H9 (cell line): ENCODE data around the gene NUP188. TPM values are rescaled to one million over a fixed set of nuclear protein-coding genes. Genes with fewer than 3 reads are reported as not detected.

ENCODE experiments used
- DNase-seq: peaks from one replicate; pipeline ENCODE4 v3.0.0-alpha.2; 2017
- H2AFZ ChIP-seq: one replicate; pipeline ENCODE4 v1.6.1; 2013; ENCODE audit warnings: mild to moderate bottlenecking, low read length, control low read depth, moderate library complexity
- H2AK5ac ChIP-seq: 2 replicates; pipeline ENCODE4 v1.6.1; 2013; ENCODE audit warnings: low read length, control low read depth, mixed read lengths; ENCODE audit not compliant: insufficient read length
- H2BK120ac ChIP-seq: one replicate; pipeline ENCODE4 v1.6.1; 2013; ENCODE audit warnings: low read depth, mild to moderate bottlenecking, low read length, control low read depth, inconsistent platforms; ENCODE audit not compliant: poor library complexity, severe bottlenecking
- H2BK12ac ChIP-seq: 2 replicates; pipeline ENCODE4 v1.6.1; 2013; ENCODE audit warnings: low read length, control low read depth, mixed read lengths, low read depth; ENCODE audit not compliant: insufficient read length
- H2BK15ac ChIP-seq: 2 replicates; pipeline ENCODE4 v1.6.1; 2013; ENCODE audit warnings: low read depth, low read length, control low read depth
- H2BK20ac ChIP-seq: one replicate; pipeline ENCODE4 v1.6.1; 2013; ENCODE audit warnings: low read depth, mild to moderate bottlenecking, low read length, control low read depth, inconsistent platforms; ENCODE audit not compliant: poor library complexity, severe bottlenecking
- H2BK5ac ChIP-seq: 2 replicates; pipeline ENCODE4 v1.6.1; 2013; ENCODE audit warnings: low read length, control low read depth, mixed read lengths; ENCODE audit not compliant: insufficient read length
- H3K14ac ChIP-seq: 2 replicates; pipeline ENCODE4 v1.6.1; 2013; ENCODE audit warnings: low read length, control low read depth; ENCODE audit not compliant: insufficient read depth
- H3K18ac ChIP-seq: 2 replicates; pipeline ENCODE4 v1.6.1; 2013; ENCODE audit warnings: low read depth, mild to moderate bottlenecking, mixed read lengths, low read length, control low read depth; ENCODE audit not compliant: insufficient read length
- H3K23ac ChIP-seq: 2 replicates; pipeline ENCODE4 v1.6.1; 2013; ENCODE audit warnings: low read length, control low read depth, mixed read lengths, low read depth; ENCODE audit not compliant: insufficient read length
- H3K23me2 ChIP-seq: 2 replicates; pipeline ENCODE4 v1.6.1; 2013; ENCODE audit warnings: low read depth, mild to moderate bottlenecking, mixed read lengths, low read length, control low read depth; ENCODE audit not compliant: insufficient read length, poor library complexity, severe bottlenecking
- H3K27ac ChIP-seq: 2 replicates; pipeline ENCODE4 v1.5.1; 2013; ENCODE audit warnings: low read length, control low read depth, mixed read lengths, low read depth; ENCODE audit not compliant: insufficient read length
- H3K27me3 ChIP-seq: 2 replicates; pipeline ENCODE4 v1.6.1; 2013; ENCODE audit warnings: low read length, control low read depth, inconsistent platforms; ENCODE audit not compliant: insufficient read depth
- H3K4ac ChIP-seq: 2 replicates; pipeline ENCODE4 v1.6.1; 2013; ENCODE audit warnings: low read depth, mild to moderate bottlenecking, control low read depth, inconsistent platforms, low read length, moderate library complexity
- H3K4me1 ChIP-seq: 2 replicates; pipeline ENCODE4 v1.6.1; 2013; ENCODE audit warnings: low read length, control low read depth, inconsistent platforms; ENCODE audit not compliant: insufficient read depth
- H3K4me2 ChIP-seq: 2 replicates; pipeline ENCODE4 v1.6.1; 2013; ENCODE audit warnings: low read length, control low read depth, mixed read lengths; ENCODE audit not compliant: insufficient read length, insufficient read depth
- H3K56ac ChIP-seq: 2 replicates; pipeline ENCODE4 v1.6.1; 2013; ENCODE audit warnings: low read depth, mild to moderate bottlenecking, mixed read lengths, low read length, control low read depth; ENCODE audit not compliant: insufficient read length
- H3K79me1 ChIP-seq: 2 replicates; pipeline ENCODE4 v1.6.1; 2013; ENCODE audit warnings: low read depth, mild to moderate bottlenecking, moderate library complexity, low read length, control low read depth, inconsistent platforms; ENCODE audit not compliant: insufficient read depth, poor library complexity, severe bottlenecking
- H3K79me2 ChIP-seq: 2 replicates; pipeline ENCODE4 v1.6.1; 2013; ENCODE audit warnings: low read length, control low read depth, inconsistent platforms; ENCODE audit not compliant: insufficient read depth
- H3K9ac ChIP-seq: 2 replicates; pipeline ENCODE4 v1.6.1; 2013; ENCODE audit warnings: low read length, control low read depth, mixed read lengths; ENCODE audit not compliant: insufficient read length; ENCODE audit errors: extremely low read depth
- H3K9me3 ChIP-seq: one replicate; pipeline ENCODE4 v1.6.1; 2013; ENCODE audit warnings: low read depth, low read length, inconsistent platforms; ENCODE audit not compliant: control insufficient read depth
- H3T11ph ChIP-seq: one replicate; pipeline ENCODE4 v1.6.1; 2013; ENCODE audit warnings: mild to moderate bottlenecking, low read length, control low read depth, inconsistent platforms
- H4K20me1 ChIP-seq: one replicate; pipeline ENCODE4 v1.6.1; 2013; ENCODE audit not compliant: control insufficient read depth, insufficient read length, insufficient read depth
- H4K5ac ChIP-seq: 2 replicates; pipeline ENCODE4 v1.6.1; 2013; ENCODE audit warnings: low read depth, mild to moderate bottlenecking, mixed read lengths, low read length, control low read depth; ENCODE audit not compliant: insufficient read length
- H4K8ac ChIP-seq: replicated peaks from 2 replicates; pipeline ENCODE4 v1.6.1; 2013; ENCODE audit warnings: low read length, control low read depth, mixed read lengths, low read depth; ENCODE audit not compliant: insufficient read length
- H4K91ac ChIP-seq: 2 replicates; pipeline ENCODE4 v1.6.1; 2013; ENCODE audit warnings: low read depth, mild to moderate bottlenecking, moderate library complexity, mixed read lengths, low read length, control low read depth; ENCODE audit not compliant: insufficient read length
- H3K27ac Mint-ChIP-seq, 3 experiments: 2 replicates in 2 of 3; 3 replicates in 1 of 3; pipeline ENCODE4 v1.8.0; 2020 to 2021; ENCODE audit warnings: mixed read lengths in 3 of 3, mild to moderate bottlenecking in 1 of 3, moderate library complexity in 1 of 3
- H3K27me3 Mint-ChIP-seq: 2 replicates; pipeline ENCODE4 v1.8.0; 2021; ENCODE audit warnings: low read depth, mild to moderate bottlenecking, moderate library complexity, mixed read lengths
- H3K36me3 Mint-ChIP-seq, 3 experiments: 2 replicates in 2 of 3; 3 replicates in 1 of 3; pipeline ENCODE4 v1.8.0; 2020 to 2021; ENCODE audit warnings: low read depth in 3 of 3, mixed read lengths in 3 of 3; ENCODE audit not compliant: insufficient read depth in 1 of 3
- H3K4me1 Mint-ChIP-seq, 2 experiments: 2 replicates each; pipeline ENCODE4 v1.8.0; 2020; ENCODE audit warnings: mixed read lengths in 2 of 2
- H3K4me3 Mint-ChIP-seq, 2 experiments: 2 replicates in 1 of 2; 3 replicates in 1 of 2; pipeline ENCODE4 v1.8.0; 2020 to 2021; ENCODE audit warnings: mild to moderate bottlenecking in 2 of 2, mixed read lengths in 2 of 2, moderate library complexity in 1 of 2
- H3K9me3 Mint-ChIP-seq, 2 experiments: 2 replicates in 1 of 2; 3 replicates in 1 of 2; pipeline ENCODE4 v1.8.0; 2020; ENCODE audit warnings: mild to moderate bottlenecking in 2 of 2, mixed read lengths in 2 of 2, moderate library complexity in 1 of 2
- CTCF ChIP-seq: fragments of 200-600 bp; sonication (generic); conservative IDR thresholded peaks from 3 replicates; pipeline ENCODE4 v1.8.0; 2021; ENCODE audit warnings: antibody characterized with exemption, mild to moderate bottlenecking
- WGBS: extraction: QIAGEN DNeasy Blood & Tissue Kit; methylation state at CpG from one replicate; pipeline ENCODE4 v1.1.7; 2013; ENCODE audit warnings: missing lambda C conversion rate, low lambda C conversion rate, mixed read lengths; ENCODE audit not compliant: insufficient read length; ENCODE audit errors: extremely low coverage; 5-methylcytosine and 5-hydroxymethylcytosine counted together
- total RNA-seq: library from RNA; stranded (reverse); gene quantifications from 2 replicates; pipeline ENCODE4 v1.2.1, GENCODE V29; 2021

NUP188 gene
- total RNA-seq, 1 experiment from 2014 or later: 101 TPM

- no peaks in the 10 kb centered on the region for H3K9me3 Mint-ChIP-seq
These were observed 25.5 kb downstream of the NUP188 start for GRCh38 chr9:128972956-128973355.

More at GRCh38 chr9:128972956-128973355, 25.5 kb downstream of the NUP188 start:
- no peak overlapping the region for H2BK12ac ChIP-seq
- no peak for DNase-seq
- Mint-ChIP-seq H3K27me3 (no peaks in the 10 kb centered on the region), H3K36me3 (peaks cover 39 to 88% (median 80%) of the 10 kb centered on the region in 3 experiments; a peak in 6 of 7 replicates), H3K27ac (peak overlapping the region in 1 of 3 experiments; percentile 27; a peak in 1 of 7 replicates), H3K4me1 (no peaks in the 10 kb centered on the region), H3K4me3 (no peak overlapping the region)
- H3K27me3 ChIP-seq: no peaks in the 10 kb centered on the region
- no peak overlapping the region for H3K4me2 ChIP-seq
- no peak overlapping the region for H2AFZ ChIP-seq
- no peaks in the 10 kb centered on the region for H3K23me2 ChIP-seq
- no peak for TF ChIP-seq CTCF
- H2BK5ac ChIP-seq: no peak overlapping the region
- H3K4me1 ChIP-seq: no peaks in the 10 kb centered on the region
- H3K79me1 ChIP-seq: no peaks in the 10 kb centered on the region
- no peak overlapping the region for H4K8ac ChIP-seq
- WGBS: no CpG with 5 or more reads among the region's 4 CpGs
- no peaks in the 10 kb centered on the region for H3K9me3 ChIP-seq
- no peak overlapping the region for H3K56ac ChIP-seq
- no peak overlapping the region for H3K14ac ChIP-seq
- no peak overlapping the region for H3K9ac ChIP-seq
- no peak overlapping the region for H2BK20ac ChIP-seq
- no peak overlapping the region for H3K23ac ChIP-seq
- H3K79me2 ChIP-seq: no peaks in the 10 kb centered on the region
- H3K18ac ChIP-seq: no peak overlapping the region
- no peak overlapping the region for H2BK120ac ChIP-seq
- H3K27ac ChIP-seq: no peak overlapping the region
- H2AK5ac ChIP-seq: no peak overlapping the region
- no peak overlapping the region for H3T11ph ChIP-seq
- H4K20me1 ChIP-seq: no peaks in the 10 kb centered on the region
- no peak overlapping the region for H4K5ac ChIP-seq
- H3K4ac ChIP-seq: no peak overlapping the region
- H4K91ac ChIP-seq: no peak overlapping the region
- no peak overlapping the region for H2BK15ac ChIP-seq
